Cardiac fibroblast (primary cell): ENCODE measurements around the gene RIMS4.
A peak's percentile ranks its signal among the peaks of the same experiment; 100 is the strongest.
"Not testable (repeated sequence)": the region's sequence is repeated elsewhere in the genome, so short reads cannot be mapped to it uniquely, and the experiment has no call there.

Experiments
- DNase-seq, 2 donors: peaks; one replicate each; pipeline versions ENCODE4 v3.0.0 to v3.0.0-alpha.2; 2010; ENCODE audit warnings: low read depth in 2 of 2
- H3K4me3 ChIP-seq, 2 donors: replicated peaks in 1 of 2; 1 replicate in 1 of 2; 2 replicates in 1 of 2; pipeline ENCODE4 v1.5.1; 2011; ENCODE audit warnings: low read depth in 2 of 2, low read length in 2 of 2, mild to moderate bottlenecking in 2 of 2, moderate library complexity in 1 of 2
- CTCF ChIP-seq: IDR thresholded peaks from one replicate; pipeline ENCODE4 v1.5.1; 2011; ENCODE audit warnings: low read depth, mild to moderate bottlenecking, low read length, inconsistent platforms

Gene RIMS4

DNA sequence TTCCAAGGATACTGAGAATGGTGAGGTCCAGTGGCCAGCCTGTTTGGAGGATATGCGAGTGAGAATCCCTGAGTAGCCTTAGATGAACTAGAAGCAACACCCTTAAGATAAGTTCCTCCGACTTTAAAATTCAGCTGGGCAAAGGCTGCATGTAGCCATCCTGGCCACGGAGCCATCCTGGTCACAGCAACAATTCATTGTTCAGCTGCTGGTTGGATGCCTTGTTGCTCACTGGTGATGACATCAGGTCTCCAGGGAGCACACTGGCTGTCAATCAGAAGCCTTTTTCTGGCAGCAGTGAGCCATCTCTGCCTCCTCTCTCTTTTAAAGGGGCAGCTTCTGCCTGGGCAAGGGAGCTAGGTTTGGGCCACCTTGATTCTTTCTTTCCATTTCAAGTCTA is 22.4 kb upstream of the RIMS4 start:
- peak; percentile 36 to 61 for DNase-seq
- no peak overlapping the region for H3K4me3 ChIP-seq
- TF ChIP-seq CTCF: no peak

DNA sequence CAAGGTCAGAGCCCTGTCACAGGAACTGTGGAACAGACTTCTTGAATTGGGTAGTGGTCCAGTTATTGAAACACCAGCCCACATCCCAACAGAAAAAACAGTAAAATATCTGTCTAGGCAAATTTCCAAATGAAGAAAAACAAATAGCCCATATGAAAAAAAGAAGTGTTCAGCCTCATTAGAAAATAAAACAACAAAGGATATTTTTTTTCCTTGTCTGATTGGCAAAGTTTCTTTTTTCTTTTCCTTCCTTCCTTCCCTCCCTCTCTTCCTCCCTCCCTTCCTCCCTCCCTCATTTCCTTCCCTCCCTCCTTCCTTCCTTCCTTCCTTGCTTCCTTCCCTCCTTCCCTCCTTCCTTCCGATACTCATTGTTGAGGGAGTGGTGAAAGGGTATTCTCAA is 20.6 kb upstream of the RIMS4 start:
- no peak for TF ChIP-seq CTCF
- no peak overlapping the region for H3K4me3 ChIP-seq
- DNase-seq: no peak

DNA sequence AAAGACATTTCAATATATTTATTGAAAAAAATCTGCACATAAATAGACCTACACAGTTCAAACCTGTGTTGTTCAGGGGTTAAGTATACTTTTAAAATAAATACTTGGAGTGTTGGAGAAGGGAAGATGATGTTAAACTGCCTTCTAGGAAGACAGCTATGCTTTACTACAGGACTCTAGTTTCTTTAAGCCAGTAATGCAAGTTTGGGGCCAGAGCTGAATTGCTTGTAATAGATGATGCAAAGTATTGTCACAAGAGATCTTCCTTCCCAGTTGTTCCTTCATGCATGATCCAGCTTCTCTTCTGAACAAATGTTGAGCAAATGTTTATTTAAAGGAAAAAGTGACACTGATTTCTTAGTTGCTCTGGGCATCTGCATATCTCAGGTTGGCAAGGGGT is 20.2 kb upstream of the RIMS4 start:
- no peak overlapping the region for H3K4me3 ChIP-seq
- no peak for DNase-seq
- no peak for TF ChIP-seq CTCF

GRCh38 chr20:44829688-44830087 is 19.3 kb upstream of the RIMS4 start:
- no peak for DNase-seq
- no peak overlapping the region for H3K4me3 ChIP-seq
- no peak for TF ChIP-seq CTCF

GRCh38 chr20:44828640-44829039 is 18.3 kb upstream of the RIMS4 start:
- DNase-seq: no peak
- TF ChIP-seq CTCF: no peak
- no peak overlapping the region for H3K4me3 ChIP-seq

- H3K4me3 ChIP-seq: no peak overlapping the region
- TF ChIP-seq CTCF: no peak
- no peak for DNase-seq
Observed at GRCh38 chr20:44827401-44827800, 17.1 kb upstream of the RIMS4 start.

DNA sequence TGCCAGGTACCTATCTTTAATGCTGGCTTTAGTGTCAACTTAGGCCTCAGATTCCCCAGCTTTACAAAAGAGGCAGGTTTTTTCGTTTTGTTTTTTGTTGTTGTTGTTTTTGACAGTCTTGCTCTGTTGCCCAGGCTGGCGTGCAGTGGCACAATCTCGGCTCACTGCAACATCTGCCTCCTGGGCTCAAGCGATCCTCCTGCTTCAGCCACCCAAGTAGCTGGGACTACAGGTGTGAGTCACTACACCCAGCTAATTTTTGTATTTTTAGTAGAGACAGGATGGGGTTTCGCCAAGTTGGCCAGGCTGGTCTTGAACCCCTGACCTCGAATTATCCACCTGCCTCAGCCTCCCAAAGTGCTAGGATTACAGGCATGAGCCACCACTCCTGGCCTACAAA is 11.2 kb upstream of the RIMS4 start:
- not testable (repeated sequence) for H3K4me3 ChIP-seq, DNase-seq
